ENCODE data around the gene DIPK1A. TPM values are rescaled to one million over a fixed set of nuclear protein-coding genes. Genes with fewer than 3 reads are reported as not detected.
A peak's percentile ranks its signal among the peaks of the same experiment; 100 is the strongest.

Gene DIPK1A
- total RNA-seq, 4 donors from 2014 or later, result 11.7 to 17.5 (median 15.1) TPM

GRCh38 chr1:93003981-93004380, 42.7 kb upstream of the DIPK1A start:
- no peak overlapping the region for H3K4me3 ChIP-seq (replicated peaks in 1 of 3)
- no peak overlapping the region for H3K27ac ChIP-seq
- peaks cover 10 to 27% of the 10 kb centered on the region in 2 donors for H3K4me1 ChIP-seq
- H3K27me3 ChIP-seq, result no peaks in the 10 kb centered on the region
- H3K36me3 ChIP-seq, result no peaks in the 10 kb centered on the region
- TF ChIP-seq POLR2A (IDR thresholded peaks at IDR 0.05) (no peak), CTCF (IDR thresholded peaks at IDR 0.05) (no peak)
- 92 to 97% methylated on average over 5 of the region's 5 CpGs for WGBS, 2 donors
- DNase-seq, result no peak
- H3K9me3 ChIP-seq, result no peaks in the 10 kb centered on the region
- intact Hi-C loops (cut with DNase I), result no loop called here

GRCh38 chr1:93002781-93003180, 41.5 kb upstream of the DIPK1A start:
- no peaks in the 10 kb centered on the region for H3K27me3 ChIP-seq
- DNase-seq, result no peak
- no peaks in the 10 kb centered on the region for H3K36me3 ChIP-seq
- 84 to 85% methylated on average over 2 of the region's 2 CpGs for WGBS, 2 donors
- H3K9me3 ChIP-seq, result no peaks in the 10 kb centered on the region
- intact Hi-C loops (cut with DNase I), result no loop called here
- no peak overlapping the region for H3K4me3 ChIP-seq (replicated peaks in 1 of 3)
- TF ChIP-seq POLR2A (IDR thresholded peaks at IDR 0.05) (no peak), CTCF (IDR thresholded peaks at IDR 0.05) (no peak)
- H3K4me1 ChIP-seq, result peaks cover 10 to 28% of the 10 kb centered on the region in 2 donors
- no peak overlapping the region for H3K27ac ChIP-seq

- DNase-seq, result no peak
- Histone ChIP-seq H3K9me3 (no peaks in the 10 kb centered on the region), H3K4me1 (peaks cover 10 to 28% of the 10 kb centered on the region in 2 donors), H3K27me3 (no peaks in the 10 kb centered on the region), H3K4me3 (replicated peaks in 1 of 3) (no peak overlapping the region), H3K36me3 (no peaks in the 10 kb centered on the region), H3K27ac (no peak overlapping the region)
- no peak for TF ChIP-seq POLR2A (IDR thresholded peaks at IDR 0.05)
- no peak for TF ChIP-seq CTCF (IDR thresholded peaks at IDR 0.05)
- intact Hi-C loops (cut with DNase I), result no loop called here
Measured at GRCh38 chr1:93001893-93002292, 40.6 kb upstream of the DIPK1A start.

- DNase-seq, result peak; percentile 8 to 40
- Histone ChIP-seq H3K9me3 (no peaks in the 10 kb centered on the region), H3K4me3 (replicated peaks in 1 of 3) (no peak overlapping the region), H3K27ac (peak overlapping the region; percentile 13 to 86 (median 79)), H3K4me1 (peaks cover 10 to 28% of the 10 kb centered on the region in 2 donors), H3K27me3 (no peaks in the 10 kb centered on the region), H3K36me3 (no peaks in the 10 kb centered on the region)
- TF ChIP-seq POLR2A (IDR thresholded peaks at IDR 0.05) (no peak), CTCF (IDR thresholded peaks at IDR 0.05) (no peak)
- 5 to 22% methylated on average over 1 to 2 of the region's 2 CpGs for WGBS, 2 donors
- intact Hi-C loops (cut with DNase I), result no loop called here
Measured at GRCh38 chr1:93000751-93001175, 39.5 kb upstream of the DIPK1A start.

GRCh38 chr1:93000291-93000690, 39.0 kb upstream of the DIPK1A start:
- Histone ChIP-seq H3K4me3 (replicated peaks in 1 of 3) (no peak overlapping the region), H3K27ac (peak overlapping the region; percentile 13 to 86 (median 79)), H3K36me3 (no peaks in the 10 kb centered on the region), H3K27me3 (no peaks in the 10 kb centered on the region), H3K9me3 (no peaks in the 10 kb centered on the region), H3K4me1 (peaks cover 10 to 28% of the 10 kb centered on the region in 2 donors)
- peak; percentile 55 to 62 for DNase-seq
- TF ChIP-seq POLR2A (IDR thresholded peaks at IDR 0.05), result no peak
- no peak for TF ChIP-seq CTCF (IDR thresholded peaks at IDR 0.05)
- WGBS, 2 donors, result 12 to 19% methylated on average over 2 of the region's 2 CpGs
- intact Hi-C loops (cut with DNase I), result no loop called here

All from thyroid gland (tissue), 4 donors.